Suppressor macrophage treated with lipopolysaccharide for 1 hour (primary cell): Measurements from ENCODE around the gene GOLPH3.
"Not testable (repeated sequence)": the region's sequence is repeated elsewhere in the genome, so short reads cannot be mapped to it uniquely, and the experiment has no call there.

Experiments used
- DNase-seq, 3 donors: peaks; one replicate each; pipeline ENCODE4 v3.0.0-alpha.2; 2020 to 2022

Gene GOLPH3

GRCh38 chr5:32174011-32174870 is at the start of gene GOLPH3:
TSS of gene GOLPH3 (minus strand) at chr5:32174319. CDS start at chr5:32174034, 285 bp downstream.
- peak; percentile 97 to 99 (median 99) for DNase-seq

DNA sequence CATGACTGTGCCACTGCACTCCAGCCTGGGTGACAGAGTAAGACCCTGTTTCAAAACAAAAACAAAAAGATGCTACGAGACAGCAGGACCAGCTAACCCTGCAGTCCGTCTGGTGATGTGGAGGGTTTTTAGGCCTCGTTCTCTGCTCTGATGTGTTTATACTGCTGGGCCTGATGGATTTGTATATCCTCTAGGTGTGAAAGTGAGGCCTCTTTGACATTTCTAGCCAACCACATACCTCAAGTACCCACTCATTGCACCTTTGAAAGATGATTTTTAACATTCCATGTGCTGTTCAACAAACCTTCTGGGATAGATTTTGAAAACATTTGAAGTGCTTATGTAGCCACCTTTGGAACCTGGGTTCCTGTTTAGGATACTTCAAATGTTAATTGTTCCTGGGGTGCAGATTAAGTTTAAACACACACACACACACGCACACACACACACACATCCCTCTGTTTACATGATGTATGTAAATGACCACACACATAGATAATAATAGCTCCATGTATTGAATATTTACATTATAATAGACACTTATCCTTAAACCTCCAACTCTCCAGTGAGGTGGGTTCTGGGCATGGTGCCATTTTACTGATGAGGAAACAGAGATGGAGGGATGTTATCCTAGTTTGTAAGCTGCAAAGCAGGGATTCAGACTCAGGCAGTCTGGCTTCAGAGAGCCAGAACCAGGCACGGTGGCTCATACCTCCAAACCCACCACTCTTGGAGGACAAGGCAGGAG is 48.8 kb upstream of the GOLPH3 start:
- DNase-seq: no peak

- peak; percentile 32 to 47 (median 44) for DNase-seq
Measured at GRCh38 chr5:32217886-32218396, 43.8 kb upstream of the GOLPH3 start.

GRCh38 chr5:32214344-32214743 is 40.2 kb upstream of the GOLPH3 start:
- peak in 1 of 3 donors; percentile 12 for DNase-seq

GRCh38 chr5:32210151-32210550 is 36.0 kb upstream of the GOLPH3 start:
- no peak for DNase-seq

DNA sequence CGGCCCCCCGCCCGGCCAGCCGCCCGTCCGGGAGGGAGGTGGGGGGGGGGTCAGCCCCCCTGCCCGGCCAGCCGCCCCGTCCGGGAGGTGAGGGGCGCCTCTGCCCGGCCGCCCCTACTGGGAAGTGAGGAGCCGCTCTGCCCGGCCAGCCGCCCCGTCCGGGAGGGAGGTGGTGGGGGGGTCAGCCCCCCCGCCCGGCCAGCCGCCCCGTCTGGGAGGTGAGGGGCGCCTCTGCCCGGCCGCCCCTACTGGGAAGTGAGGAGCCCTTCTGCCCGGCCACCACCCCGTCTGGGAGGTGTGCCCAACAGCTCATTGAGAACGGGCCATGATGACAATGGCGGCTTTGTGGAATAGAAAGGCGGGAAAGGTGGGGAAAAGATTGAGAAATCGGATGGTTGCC is 34.7 kb upstream of the GOLPH3 start:
- DNase-seq: not testable (repeated sequence)

DNA sequence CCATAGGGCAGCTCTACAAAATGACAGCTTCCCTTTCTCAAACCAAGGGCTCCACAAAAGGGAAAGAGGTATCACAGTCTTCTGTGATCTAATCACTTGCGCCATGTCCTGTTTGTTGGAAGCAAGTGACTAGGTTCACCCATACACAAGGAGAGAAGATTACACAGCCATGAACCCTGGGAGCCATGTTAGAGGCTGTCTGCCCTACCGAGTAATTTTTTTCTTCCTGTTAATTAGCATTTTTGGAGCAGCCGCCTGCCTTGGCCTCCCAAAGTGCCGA is 33.2 kb upstream of the GOLPH3 start:
- peak; percentile 49 to 75 (median 58) for DNase-seq

DNA sequence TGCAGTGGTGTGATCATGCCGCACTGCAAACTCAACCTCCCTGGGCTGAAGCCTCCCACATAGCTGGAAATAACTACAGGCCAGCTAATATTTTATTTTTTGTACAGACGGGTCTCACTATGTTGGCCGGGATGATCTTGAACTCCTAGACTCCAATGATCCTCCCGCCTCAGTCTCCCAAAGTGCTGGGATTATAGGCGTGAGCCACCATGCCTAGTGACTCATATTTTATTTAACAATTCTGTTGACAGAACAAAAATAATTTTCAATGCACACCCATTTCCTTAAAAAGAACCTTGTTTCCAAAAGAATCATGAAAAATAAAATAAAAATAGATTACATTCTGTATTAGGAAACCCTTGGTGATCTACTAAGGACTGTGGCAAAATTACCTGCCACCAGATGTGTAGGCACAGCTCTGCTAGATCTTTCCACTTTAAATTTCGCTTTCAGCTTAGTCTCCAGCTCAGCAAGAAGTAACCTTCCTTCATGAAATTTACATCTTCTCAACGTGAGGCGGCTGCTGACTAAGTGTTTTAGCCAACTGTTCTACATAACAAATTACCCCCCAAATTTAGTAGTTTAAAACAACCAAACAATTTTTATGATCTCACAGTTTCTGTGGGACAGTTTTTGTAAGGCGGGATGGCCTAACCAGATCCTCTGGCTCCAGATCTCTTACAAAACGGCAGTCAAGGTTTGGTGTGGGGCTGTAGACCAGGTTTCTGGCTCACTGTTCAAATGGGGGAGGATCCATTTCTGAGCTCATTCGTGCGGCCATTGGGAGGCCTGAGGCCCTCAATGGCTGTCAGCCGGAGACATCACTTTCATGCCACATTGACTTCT is 32.6 kb upstream of the GOLPH3 start:
- DNase-seq: no peak

DNA sequence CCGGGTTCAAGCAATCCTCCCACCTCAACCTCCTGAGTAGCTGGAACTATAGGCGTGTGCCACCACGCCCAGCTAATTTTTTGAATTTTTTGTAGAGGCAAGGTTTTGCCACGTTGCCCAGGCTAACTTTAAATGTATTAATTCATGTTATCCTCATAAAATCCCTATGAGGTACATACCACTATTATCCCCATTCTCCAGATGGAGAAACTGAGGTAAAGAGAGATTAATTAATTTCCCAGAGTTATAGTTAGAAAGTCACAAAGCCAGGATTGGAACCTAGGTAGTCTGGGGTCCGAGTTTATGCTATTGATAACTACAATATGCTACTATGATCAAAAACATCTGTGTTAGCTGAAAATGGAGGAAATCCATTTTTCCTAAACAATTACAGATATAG is 31.9 kb upstream of the GOLPH3 start:
- DNase-seq: no peak

DNA sequence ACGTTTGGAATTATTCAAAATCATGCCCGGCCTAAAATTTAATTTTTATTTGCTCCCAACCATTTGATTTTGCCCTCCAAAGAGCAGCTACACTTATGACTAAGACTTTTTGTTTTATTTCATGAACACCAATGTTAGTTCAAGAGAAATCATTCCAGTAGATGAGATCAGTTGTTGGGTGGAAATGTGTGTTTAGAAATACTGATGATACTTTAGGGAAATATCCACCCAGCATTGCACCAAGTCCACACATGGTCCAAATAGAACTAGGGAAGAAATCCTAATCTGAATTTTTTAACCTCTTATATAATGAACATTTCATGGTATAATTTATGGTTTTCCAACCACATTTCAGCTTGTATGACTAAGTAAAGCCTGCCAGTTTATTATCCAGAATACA is 28.3 kb upstream of the GOLPH3 start:
- DNase-seq: peak; percentile 27 to 57 (median 45)

- DNase-seq: peak; percentile 50 to 76 (median 76)
Measured at GRCh38 chr5:32201122-32201753, 27.1 kb upstream of the GOLPH3 start.

DNA sequence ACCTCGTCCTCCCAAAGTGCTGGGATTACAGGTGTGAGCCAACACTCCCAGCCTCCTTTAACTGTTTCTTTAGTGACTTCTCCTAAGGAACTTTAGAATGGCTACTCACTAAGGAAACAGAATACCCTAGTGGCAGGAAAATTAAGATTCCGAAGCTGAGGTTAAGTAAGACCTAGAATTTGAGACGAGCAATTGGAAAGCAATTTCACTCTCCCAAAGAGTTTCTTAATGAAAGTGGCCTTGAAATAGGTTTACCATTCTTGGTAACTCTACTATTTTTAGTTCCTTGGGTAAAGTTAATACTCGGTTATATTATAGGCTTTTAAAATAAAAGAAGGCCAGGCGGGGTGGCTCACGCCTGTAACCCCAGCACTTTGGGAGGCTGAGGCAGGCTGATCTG is 22.9 kb upstream of the GOLPH3 start:
- no peak for DNase-seq

DNA sequence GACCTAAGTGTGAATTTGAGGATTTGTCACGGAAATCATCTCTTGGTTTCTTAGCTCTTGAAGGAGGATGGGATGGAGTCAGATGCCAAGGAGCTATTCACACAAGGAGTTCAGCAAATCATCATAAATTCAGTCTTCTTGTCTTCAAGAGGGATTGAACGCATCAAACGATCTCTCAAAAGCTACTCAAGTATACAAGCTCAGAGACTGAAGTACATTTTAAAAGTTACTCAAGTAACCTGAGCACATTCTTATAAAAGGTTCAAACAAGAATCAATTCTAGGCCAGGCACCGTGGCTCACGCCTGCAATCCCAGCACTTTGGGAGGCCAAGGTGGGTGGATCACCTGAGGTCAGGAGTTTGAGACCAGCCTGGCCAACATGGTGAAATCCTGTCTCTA is 21.1 kb upstream of the GOLPH3 start:
- no peak for DNase-seq

GRCh38 chr5:32193591-32193990 is 19.5 kb upstream of the GOLPH3 start:
- peak; percentile 69 to 90 (median 76) for DNase-seq

GRCh38 chr5:32190095-32190494 is 16.0 kb upstream of the GOLPH3 start:
- no peak for DNase-seq

DNA sequence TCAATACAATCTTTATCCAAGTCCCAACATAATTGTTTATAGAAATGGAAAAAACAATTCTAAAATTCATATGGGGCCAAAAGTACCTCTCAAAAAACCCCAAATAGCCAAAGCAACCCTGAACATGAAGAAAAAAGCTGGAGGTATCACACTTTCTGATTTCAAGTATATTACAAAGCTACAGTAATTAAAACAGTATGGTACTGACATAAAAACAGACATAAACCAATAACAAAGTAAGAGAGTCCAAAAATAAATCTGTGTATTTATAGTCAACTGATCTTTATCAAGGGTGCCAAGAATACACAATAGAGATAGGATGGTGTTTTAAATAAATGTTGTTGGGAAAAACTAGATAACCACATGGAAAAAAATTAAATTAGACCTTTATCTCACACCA is 13.6 kb upstream of the GOLPH3 start:
- DNase-seq: no peak

- DNase-seq: no peak
Measured at GRCh38 chr5:32182463-32183063, 8.4 kb upstream of the GOLPH3 start.

DNA sequence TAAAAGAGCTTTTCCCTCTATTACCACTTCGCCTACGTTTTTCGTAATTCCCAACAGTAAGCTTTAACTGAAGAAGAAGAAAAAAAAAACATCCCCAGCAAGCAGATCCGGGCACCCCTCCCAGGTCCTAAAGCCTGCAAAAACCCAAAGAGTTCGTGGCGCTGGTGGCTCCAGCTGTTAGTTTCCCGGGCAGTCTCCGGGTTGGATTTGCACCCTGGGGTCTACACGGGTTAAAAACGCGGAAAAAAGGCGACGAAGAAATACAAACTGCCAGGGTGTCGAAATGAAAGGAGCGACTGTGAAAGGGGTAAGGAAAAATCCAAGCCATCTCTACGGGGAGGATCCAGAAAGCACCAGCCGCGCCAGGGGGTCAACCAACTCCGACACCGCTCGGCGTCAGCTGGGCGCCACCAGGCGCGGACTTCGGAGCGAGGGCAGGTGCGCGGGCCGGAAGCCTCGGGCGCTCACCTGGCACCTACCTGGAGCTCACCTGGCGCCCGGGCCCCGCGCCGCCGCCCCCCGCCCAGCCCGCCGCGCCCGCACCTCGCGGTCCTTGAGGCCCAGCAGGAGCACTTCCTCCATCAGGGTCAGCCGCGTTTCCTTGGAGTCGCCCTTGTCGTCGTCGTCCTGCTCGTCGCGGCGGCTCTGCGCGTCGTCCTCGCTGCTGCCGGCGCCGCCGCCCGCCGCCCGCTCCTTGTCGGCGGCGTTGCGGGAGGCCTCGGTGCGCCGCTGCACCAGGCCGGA is 680 bp downstream of the GOLPH3 start:
- peak; percentile 51 to 59 (median 57) for DNase-seq

DNA sequence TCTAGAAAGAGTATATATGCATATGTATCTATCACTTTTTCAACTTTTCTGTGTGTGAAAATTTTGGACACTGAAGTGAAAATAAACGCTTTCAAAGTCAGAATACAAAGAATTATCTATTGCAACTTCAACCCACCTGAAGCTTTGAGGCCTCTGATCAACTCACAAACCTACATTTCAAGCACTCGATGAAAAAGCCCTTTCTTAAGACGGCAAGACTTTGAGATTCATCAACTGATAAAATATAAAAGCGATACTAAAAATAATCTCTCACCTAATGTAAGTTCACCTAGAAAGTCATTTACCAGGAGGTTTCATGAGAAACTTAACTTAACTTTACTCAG is 1.2 kb downstream of the GOLPH3 start:
- no peak for DNase-seq

DNA sequence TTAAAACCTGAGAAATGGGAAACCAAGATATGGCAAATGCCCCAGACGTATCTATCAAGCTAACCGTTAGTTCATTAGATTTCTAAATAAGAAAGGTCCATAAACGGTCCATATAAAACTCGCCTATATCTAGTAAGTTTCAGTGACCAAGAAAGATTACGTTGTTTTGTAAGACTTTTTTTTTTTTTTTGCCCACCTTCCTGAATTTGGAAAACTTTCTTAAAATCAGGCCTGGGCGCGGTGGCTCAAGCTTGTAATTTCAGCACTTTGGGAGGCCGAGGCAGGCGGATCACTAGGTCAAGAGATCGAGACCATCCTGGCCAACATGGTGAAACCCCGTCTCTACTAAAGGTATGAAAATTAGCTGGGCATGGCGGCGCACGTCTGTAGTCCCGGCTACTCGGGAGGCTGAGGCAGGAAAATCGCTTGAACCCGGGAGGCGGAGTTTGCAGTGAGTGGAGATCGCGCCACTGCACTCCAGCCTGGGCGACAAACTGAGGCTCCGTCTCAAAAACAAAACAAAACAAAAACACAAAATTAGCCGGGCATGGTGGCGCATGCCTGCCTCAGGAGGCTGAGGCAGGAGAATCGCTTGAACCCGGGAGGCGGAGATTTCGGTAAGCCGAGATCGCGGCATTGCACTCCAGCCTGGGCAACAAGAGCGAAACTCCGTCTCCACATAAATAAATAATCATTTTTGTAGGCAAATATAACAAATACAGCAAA is 1.8 kb downstream of the GOLPH3 start:
- DNase-seq: peak in 2 of 3 donors; percentile 30 to 32
